ENCODE measurements around the gene LDLRAD4.
A peak's percentile ranks its signal among the peaks of the same experiment; 100 is the strongest.
"Not testable (repeated sequence)": the region's sequence is repeated elsewhere in the genome, so short reads cannot be mapped to it uniquely, and the experiment has no call there.

The LDLRAD4 gene

GRCh38 chr18:13471971-13472628, 253.5 kb downstream of the LDLRAD4 start:
- H3K9me3 Mint-ChIP-seq, result peaks cover 14% of the 10 kb centered on the region
- peaks cover 59% of the 10 kb centered on the region for H3K36me3 Mint-ChIP-seq
- CTCF ChIA-PET, result no interaction called here
- peaks cover 42% of the 10 kb centered on the region for H3K4me1 Mint-ChIP-seq
- DNase-seq, result no peak
- no peaks in the 10 kb centered on the region for H3K27me3 Mint-ChIP-seq
- no peak overlapping the region for H3K4me3 Mint-ChIP-seq
- H3K27ac Mint-ChIP-seq, result peak overlapping the region; percentile 33

DNA sequence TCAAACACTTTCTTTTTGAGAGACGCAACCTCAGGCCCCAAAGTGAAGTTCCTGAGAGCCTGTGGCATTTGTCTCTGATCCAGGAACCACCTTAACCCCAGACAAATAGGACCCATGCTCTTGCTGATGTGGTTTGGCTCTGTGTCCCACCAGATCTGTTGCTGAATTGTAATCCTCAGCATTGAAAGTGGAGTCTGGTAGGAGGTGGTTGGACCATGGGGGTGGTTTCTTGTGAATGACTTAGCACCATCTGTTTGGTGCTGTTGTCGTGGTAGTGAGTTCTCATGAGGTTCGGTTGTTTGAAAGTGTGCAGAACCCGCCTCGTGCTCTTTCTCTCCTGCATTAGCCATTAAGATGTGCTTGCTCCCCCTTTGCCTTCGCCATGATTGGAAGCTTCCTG, 255.2 kb downstream of the LDLRAD4 start:
- DNase-seq, result no peak
- Mint-ChIP-seq H3K4me1 (peaks cover 37% of the 10 kb centered on the region), H3K4me3 (no peak overlapping the region), H3K36me3 (peaks cover 64% of the 10 kb centered on the region), H3K9me3 (peaks cover 4% of the 10 kb centered on the region), H3K27me3 (no peaks in the 10 kb centered on the region), H3K27ac (peak overlapping the region; percentile 20)
- CTCF ChIA-PET, result no interaction called here

DNA sequence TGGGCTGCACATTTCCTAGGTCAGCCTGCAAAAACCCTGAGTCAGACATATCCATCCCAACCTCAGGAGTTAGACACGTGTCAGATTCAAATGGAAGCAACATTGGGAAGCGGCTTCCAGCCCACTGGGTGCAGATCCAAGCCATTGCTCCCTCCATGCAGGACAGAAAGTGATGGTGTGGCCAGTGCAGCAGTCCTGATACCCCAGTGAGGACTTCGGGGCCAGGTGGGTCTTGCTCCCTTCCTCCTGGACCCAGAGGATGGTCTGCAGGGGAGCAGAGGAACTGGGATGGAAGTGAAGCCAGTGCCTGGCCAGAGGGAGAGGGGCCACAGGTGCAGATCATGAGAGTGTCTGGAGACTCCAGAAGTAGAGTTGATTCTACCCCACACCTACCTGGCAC, 255.8 kb downstream of the LDLRAD4 start:
- CTCF ChIA-PET, result no interaction called here
- peaks cover 31% of the 10 kb centered on the region for H3K4me1 Mint-ChIP-seq
- DNase-seq, result no peak
- H3K27ac Mint-ChIP-seq, result no peak overlapping the region
- H3K36me3 Mint-ChIP-seq, result peaks cover 66% of the 10 kb centered on the region
- H3K9me3 Mint-ChIP-seq, result no peaks in the 10 kb centered on the region
- no peak overlapping the region for H3K4me3 Mint-ChIP-seq
- H3K27me3 Mint-ChIP-seq, result no peaks in the 10 kb centered on the region

- Mint-ChIP-seq H3K4me1 (peaks cover 27% of the 10 kb centered on the region), H3K9me3 (no peaks in the 10 kb centered on the region), H3K36me3 (peaks cover 63% of the 10 kb centered on the region), H3K27ac (no peak overlapping the region), H3K27me3 (no peaks in the 10 kb centered on the region), H3K4me3 (no peak overlapping the region)
- no peak for DNase-seq
- CTCF ChIA-PET, result no interaction called here
These were observed 256.5 kb downstream of the LDLRAD4 start for GRCh38 chr18:13474907-13475545.

- peaks cover 56% of the 10 kb centered on the region for H3K36me3 Mint-ChIP-seq
- H3K27ac Mint-ChIP-seq, DNase-seq, CTCF ChIA-PET, H3K9me3 Mint-ChIP-seq, H3K27me3 Mint-ChIP-seq, H3K4me3 Mint-ChIP-seq: not testable (repeated sequence)
- H3K4me1 Mint-ChIP-seq, result peaks cover 27% of the 10 kb centered on the region
These were observed 257.8 kb downstream of the LDLRAD4 start for GRCh38 chr18:13476312-13476711.

DNA sequence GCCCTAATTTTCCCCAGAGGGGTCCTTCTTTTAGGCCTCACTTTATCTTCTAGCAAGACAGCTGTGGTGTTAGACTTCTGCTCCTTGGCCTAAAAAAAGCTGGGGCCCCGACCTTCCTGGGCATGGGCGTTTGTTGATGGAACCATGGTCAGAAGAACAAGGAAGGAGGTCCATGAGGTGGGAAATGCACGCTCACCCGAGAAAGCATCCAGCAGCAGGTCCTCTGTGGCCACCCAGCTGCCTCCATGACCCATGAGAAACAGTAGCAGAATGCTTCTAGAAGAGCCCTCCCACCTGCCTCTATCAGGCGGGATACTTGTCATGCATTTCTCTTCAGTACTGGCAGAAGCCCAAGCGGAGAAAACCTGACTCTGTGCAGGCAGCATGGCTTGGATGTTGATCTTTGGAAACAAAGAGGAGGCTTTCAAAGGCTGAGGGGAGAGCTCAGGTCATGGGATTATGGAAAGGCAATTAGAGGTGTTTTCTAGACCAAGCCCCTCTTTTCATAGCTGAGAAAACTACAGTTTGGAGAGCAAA, 258.7 kb downstream of the LDLRAD4 start:
- Mint-ChIP-seq H3K27ac (no peak overlapping the region), H3K4me3 (no peak overlapping the region), H3K36me3 (peaks cover 55% of the 10 kb centered on the region), H3K27me3 (no peaks in the 10 kb centered on the region), H3K9me3 (no peaks in the 10 kb centered on the region), H3K4me1 (peaks cover 27% of the 10 kb centered on the region)
- DNase-seq, result no peak
- CTCF ChIA-PET, result no interaction called here

GRCh38 chr18:13480571-13481255, 262.2 kb downstream of the LDLRAD4 start:
- H3K4me3 Mint-ChIP-seq, result no peak overlapping the region
- no peak overlapping the region for H3K27ac Mint-ChIP-seq
- no peaks in the 10 kb centered on the region for H3K27me3 Mint-ChIP-seq
- peaks cover 19% of the 10 kb centered on the region for H3K4me1 Mint-ChIP-seq
- no peak for DNase-seq
- CTCF ChIA-PET, result no interaction called here
- H3K36me3 Mint-ChIP-seq, result peaks cover 38% of the 10 kb centered on the region
- no peaks in the 10 kb centered on the region for H3K9me3 Mint-ChIP-seq

DNA sequence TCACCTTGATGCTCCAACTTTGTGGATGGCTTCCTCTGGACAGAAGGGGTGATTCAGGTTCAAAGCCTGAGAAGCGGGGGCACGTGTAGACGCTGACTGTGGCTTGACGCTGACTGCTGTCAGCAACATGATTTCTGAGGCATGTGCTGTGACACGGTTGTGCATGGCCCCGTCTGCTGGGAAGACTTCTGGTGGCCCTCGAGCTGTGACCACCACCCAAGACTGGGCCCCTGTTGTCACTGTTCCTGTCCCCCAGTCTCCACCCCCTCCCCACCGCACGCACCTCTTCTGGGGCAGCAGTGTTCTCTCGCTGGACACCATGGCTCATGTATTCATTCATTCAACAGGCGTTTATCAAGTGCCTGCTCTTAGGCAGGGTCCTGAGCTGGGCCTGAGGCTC, 262.8 kb downstream of the LDLRAD4 start:
- peaks cover 37% of the 10 kb centered on the region for H3K36me3 Mint-ChIP-seq
- no peak overlapping the region for H3K4me3 Mint-ChIP-seq
- no peaks in the 10 kb centered on the region for H3K27me3 Mint-ChIP-seq
- DNase-seq, result no peak
- no peak overlapping the region for H3K27ac Mint-ChIP-seq
- CTCF ChIA-PET, result no interaction called here
- H3K9me3 Mint-ChIP-seq, result no peaks in the 10 kb centered on the region
- peaks cover 19% of the 10 kb centered on the region for H3K4me1 Mint-ChIP-seq

DNA sequence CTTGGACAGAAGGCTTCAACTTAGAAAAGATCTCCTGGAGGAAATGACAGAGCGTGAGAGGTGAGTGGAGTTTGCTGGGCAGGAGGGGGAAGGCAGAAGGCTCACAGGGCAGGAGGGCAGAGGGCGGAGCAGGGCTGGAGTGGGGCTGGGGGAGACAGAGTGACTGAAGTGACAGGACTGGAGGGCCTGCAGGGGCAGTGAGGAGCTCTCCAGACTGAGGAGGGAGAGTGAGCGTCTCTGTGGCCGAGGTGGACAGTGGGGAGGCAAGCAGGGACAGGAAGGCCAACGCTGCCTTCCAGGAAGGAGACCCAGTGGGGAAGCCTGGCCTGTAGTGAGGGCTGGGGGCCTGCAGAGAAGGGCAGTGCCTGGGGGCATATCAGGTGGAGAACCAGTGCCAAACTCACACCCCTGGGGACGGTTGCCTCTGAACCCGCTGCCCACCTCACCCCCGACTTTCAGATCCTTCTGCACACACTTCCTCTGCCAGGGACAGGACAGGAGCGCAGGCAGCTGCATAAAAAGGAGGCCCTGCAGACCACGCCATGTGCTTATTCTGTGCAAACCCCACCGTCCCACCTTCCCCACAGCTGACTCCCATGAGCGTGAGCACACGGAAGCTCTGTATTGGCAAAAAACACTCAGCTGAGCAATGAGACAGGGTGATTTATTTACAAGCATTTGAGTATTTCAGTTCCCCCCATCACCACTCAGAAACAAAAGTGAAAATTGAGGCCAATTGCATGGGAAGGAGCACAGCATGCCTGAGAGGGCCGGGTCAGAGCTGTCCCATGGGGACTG, 263.5 kb downstream of the LDLRAD4 start:
- Mint-ChIP-seq H3K27me3 (no peaks in the 10 kb centered on the region), H3K36me3 (peaks cover 34% of the 10 kb centered on the region)

DNA sequence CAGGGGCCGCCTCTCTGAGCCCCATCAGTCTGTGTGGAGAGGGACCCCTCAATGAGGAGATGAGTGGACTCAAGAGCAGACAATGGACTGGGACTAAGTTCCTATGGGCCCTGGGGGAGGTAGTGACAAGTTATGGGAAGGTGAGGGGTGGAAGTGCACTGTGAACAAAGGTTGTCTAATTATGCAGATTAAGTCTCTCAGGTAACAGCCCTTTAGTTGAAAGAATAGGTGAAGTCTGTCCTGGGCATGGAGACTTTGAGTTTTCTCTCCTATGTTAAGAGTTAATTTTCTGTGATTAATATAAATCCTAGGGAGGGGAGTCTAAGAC, 264.0 kb downstream of the LDLRAD4 start:
- Mint-ChIP-seq H3K27me3 (no peaks in the 10 kb centered on the region), H3K36me3 (peaks cover 30% of the 10 kb centered on the region), H3K4me1 (peaks cover 19% of the 10 kb centered on the region), H3K4me3 (no peak overlapping the region), H3K9me3 (no peaks in the 10 kb centered on the region), H3K27ac (peak overlapping the region; percentile 33)
- no peak for DNase-seq
- CTCF ChIA-PET, result no interaction called here

More for the DNA sequence above, 263.5 kb downstream of the LDLRAD4 start:
- Mint-ChIP-seq H3K27ac (peak overlapping the region; percentile 33), H3K9me3 (no peaks in the 10 kb centered on the region), H3K4me1 (peaks cover 19% of the 10 kb centered on the region), H3K4me3 (no peak overlapping the region)
- CTCF ChIA-PET, result no interaction called here
- no peak for DNase-seq

DNA sequence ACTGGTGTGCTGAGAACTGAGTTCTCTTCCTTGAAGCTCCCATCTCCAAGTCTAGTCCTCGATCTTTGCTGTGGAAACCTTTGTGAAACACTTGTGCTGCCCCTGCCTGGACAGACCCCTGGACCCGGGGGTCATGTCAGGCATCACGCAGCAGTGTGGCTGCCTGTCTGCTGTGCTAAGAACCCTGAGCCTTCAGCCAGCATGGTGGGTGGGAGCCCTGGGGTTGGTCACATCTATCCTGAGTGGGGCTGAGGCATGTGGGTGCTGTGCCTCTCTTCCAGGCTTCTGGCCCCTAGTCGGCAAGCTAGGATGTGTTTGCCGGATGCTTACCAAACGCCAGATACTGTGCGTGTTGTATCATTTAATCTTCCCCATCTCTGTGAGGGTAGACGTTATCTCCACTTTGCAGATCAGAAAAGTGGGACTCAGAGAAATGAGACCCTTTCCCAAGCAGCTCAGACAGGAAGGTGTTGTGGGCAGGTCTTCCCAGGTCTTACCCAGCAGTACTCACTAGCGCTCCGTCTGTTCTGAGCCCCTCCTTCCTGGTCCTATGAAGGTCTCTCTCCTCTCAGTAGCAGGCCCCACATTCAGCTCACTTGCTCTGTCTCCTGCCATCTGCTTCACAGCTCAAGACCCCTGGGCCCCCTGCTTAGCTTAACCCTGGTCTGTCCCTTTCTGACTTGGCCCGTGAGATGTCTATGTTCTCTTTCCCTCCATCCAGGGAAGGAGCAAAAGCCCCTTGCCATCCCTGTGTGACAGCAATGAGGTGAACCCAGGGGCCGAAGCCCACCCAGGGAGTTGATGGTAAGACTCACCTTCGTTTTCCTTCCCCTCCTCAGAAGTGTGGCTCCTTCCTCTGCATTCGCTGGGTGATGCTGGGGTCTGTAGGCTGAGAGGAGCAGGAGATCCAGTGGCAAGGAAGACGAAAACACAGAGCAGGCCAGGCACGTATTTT, 265.0 kb downstream of the LDLRAD4 start:
- peaks cover 24% of the 10 kb centered on the region for H3K36me3 Mint-ChIP-seq
- peak overlapping the region; percentile 46 for H3K27ac Mint-ChIP-seq
- CTCF ChIA-PET, result interaction anchor here (1.0 to 1.9 kb wide), 2 partner anchors 63 to 267 kb away, joined by 3 to 6 read pairs; no protein-coding TSS in a partner anchor

GRCh38 chr18:13485182-13485581, 266.6 kb downstream of the LDLRAD4 start:
- peaks cover 28% of the 10 kb centered on the region for H3K36me3 Mint-ChIP-seq
- no peak overlapping the region for H3K4me3 Mint-ChIP-seq
- no peaks in the 10 kb centered on the region for H3K9me3 Mint-ChIP-seq
- H3K27me3 Mint-ChIP-seq, result no peaks in the 10 kb centered on the region
- CTCF ChIA-PET, result interaction anchor here (1.9 kb wide), 1 partner anchor 269 kb away, joined by 6 read pairs; no protein-coding TSS in a partner anchor
- H3K27ac Mint-ChIP-seq, result no peak overlapping the region
- peaks cover 22% of the 10 kb centered on the region for H3K4me1 Mint-ChIP-seq
- DNase-seq, result no peak

More for the DNA sequence above, 265.0 kb downstream of the LDLRAD4 start:
- no peak for DNase-seq
- no peaks in the 10 kb centered on the region for H3K27me3 Mint-ChIP-seq
- peaks cover 19% of the 10 kb centered on the region for H3K4me1 Mint-ChIP-seq
- H3K4me3 Mint-ChIP-seq, result no peak overlapping the region
- no peaks in the 10 kb centered on the region for H3K9me3 Mint-ChIP-seq

DNA sequence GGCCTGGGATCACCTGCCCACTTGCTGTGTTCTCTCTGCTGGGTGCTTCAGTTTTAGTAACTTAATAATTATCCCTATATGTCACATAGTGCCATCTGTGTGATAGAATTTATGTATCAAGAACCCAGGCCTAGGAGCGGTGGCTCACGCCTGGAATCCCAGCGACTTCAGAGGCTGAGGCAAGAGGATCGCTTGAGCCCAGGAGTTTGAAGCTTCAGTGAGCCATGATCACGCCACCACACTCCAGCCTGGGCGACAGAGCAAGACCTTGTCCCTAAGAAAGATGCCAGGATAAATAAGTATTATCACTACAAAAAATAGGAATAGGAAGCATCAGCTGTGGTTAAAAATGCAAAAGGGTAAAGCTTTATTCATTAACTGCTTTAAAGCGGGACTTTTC, 267.0 kb downstream of the LDLRAD4 start:
- H3K36me3 Mint-ChIP-seq, result peaks cover 29% of the 10 kb centered on the region

More for the DNA sequence above, 267.0 kb downstream of the LDLRAD4 start:
- no peak overlapping the region for H3K4me3 Mint-ChIP-seq
- no peaks in the 10 kb centered on the region for H3K27me3 Mint-ChIP-seq
- CTCF ChIA-PET, result no interaction called here
- no peak for DNase-seq
- no peaks in the 10 kb centered on the region for H3K9me3 Mint-ChIP-seq
- H3K4me1 Mint-ChIP-seq, result peaks cover 20% of the 10 kb centered on the region
- no peak overlapping the region for H3K27ac Mint-ChIP-seq

All from activated naive CD4-positive, alpha-beta T cell treated with anti-CD3 and anti-CD28 coated beads, Interleukin-2, amount 10 ng/mL, durations not matched to agents 7 days and 5 days (primary cell).